Endothelial cell of umbilical vein (primary cell): ENCODE data around the gene NUDT14. TPM values are rescaled to one million over a fixed set of nuclear protein-coding genes. Genes with fewer than 3 reads are reported as not detected.

Experiments used
- BruUV-seq: library from RNA; stranded (reverse); fragments of 400-500 nt; replicated peaks from 2 replicates; lab custom pipeline; 2021; lab: Mats Ljungman, UMichigan
- CTCF ChIA-PET: fragments of 300-600, 350-600 bp; sonication (Branson Sonifier 250); formaldehyde crosslinking; loops from one replicate; lab custom pipeline; 2021; ENCODE audit warnings: antibody characterized with exemption, inconsistent platforms; lab: Charles Lee
- POLR2A ChIA-PET: fragments of 300-600, 350-600 bp; sonication (Branson Sonifier 250); formaldehyde crosslinking; loops from one replicate; lab custom pipeline; 2021; ENCODE audit warnings: antibody characterized with exemption, inconsistent platforms; lab: Charles Lee
- DNase-seq: peaks from one replicate; pipeline ENCODE4 v3.0.0-alpha.2; 2011; ENCODE audit warnings: low read depth, low spot score
- FAIRE-seq: peaks from 2 replicates; lab custom pipeline; 2011; peaks lifted over from hg19 to GRCh38; lab: Jason Lieb, UNC
- H2AFZ ChIP-seq: 2 replicates; pipeline ENCODE4 v1.6.0; 2012; ENCODE audit warnings: low read depth, low read length, control low read depth, inconsistent platforms
- H3K27ac ChIP-seq: 2 replicates; pipeline ENCODE4 v1.5.1; 2011; ENCODE audit warnings: low read depth, mild to moderate bottlenecking, control low read depth, low read length, moderate library complexity; ENCODE audit not compliant: insufficient read depth
- H3K27me3 ChIP-seq, 2 experiments: 2 replicates each; pipeline versions ENCODE4 v1.6.0 to v1.6.1; 2011; ENCODE audit warnings: low read length in 2 of 2, mixed read lengths in 1 of 2; ENCODE audit not compliant: control insufficient read depth in 2 of 2, insufficient read depth in 2 of 2
- H3K36me3 ChIP-seq, 2 experiments: 2 replicates in 1 of 2; 3 replicates in 1 of 2; pipeline ENCODE4 v1.5.1; 2011; ENCODE audit warnings: low read length in 2 of 2, mild to moderate bottlenecking in 1 of 2, moderate library complexity in 1 of 2; ENCODE audit not compliant: control insufficient read depth in 2 of 2, insufficient read depth in 2 of 2; ENCODE audit errors: extremely low read depth in 1 of 2
- H3K4me1 ChIP-seq: 3 replicates; pipeline ENCODE4 v1.5.1; 2011; ENCODE audit warnings: mild to moderate bottlenecking, low read length; ENCODE audit not compliant: control insufficient read depth, insufficient read depth; ENCODE audit errors: extremely low read depth
- H3K4me2 ChIP-seq: 2 replicates; pipeline ENCODE4 v1.6.1; 2011; ENCODE audit warnings: low read length, control low read depth, mixed read lengths; ENCODE audit not compliant: insufficient read depth
- H3K4me3 ChIP-seq, 3 experiments: fragments of 200-600 bp in 1 of 3; sonication (generic), shearing (Covaris generic) in 1 of 3; replicated peaks in 1 of 3; 2 replicates each; pipeline ENCODE4 v1.5.1; 2011 to 2016; ENCODE audit warnings: control low read depth in 3 of 3, low read length in 3 of 3, mild to moderate bottlenecking in 2 of 3, inconsistent platforms in 1 of 3, low read depth in 1 of 3, moderate library complexity in 1 of 3; ENCODE audit not compliant: insufficient read depth in 1 of 3
- H3K79me2 ChIP-seq: 2 replicates; pipeline ENCODE4 v1.6.0; 2012; ENCODE audit warnings: low read length, inconsistent platforms; ENCODE audit not compliant: control insufficient read depth, insufficient read depth
- H3K9ac ChIP-seq: replicated peaks from 2 replicates; pipeline ENCODE3; 2011; ENCODE audit warnings: low read length, control low read depth; ENCODE audit not compliant: insufficient read depth; ENCODE audit errors: extremely low read depth
- H3K9me1 ChIP-seq: replicated peaks from 3 replicates; pipeline ENCODE4 v1.6.0; 2011; ENCODE audit warnings: mild to moderate bottlenecking, low read length; ENCODE audit not compliant: control insufficient read depth, insufficient read depth; ENCODE audit errors: extremely low read depth
- H3K9me3 ChIP-seq: replicated peaks from 2 replicates; pipeline ENCODE4 v1.5.1; 2012; ENCODE audit warnings: low read length, inconsistent platforms; ENCODE audit not compliant: control insufficient read depth, insufficient read depth
- H4K20me1 ChIP-seq: replicated peaks from 2 replicates; pipeline ENCODE3; 2011; ENCODE audit warnings: mild to moderate bottlenecking, low read length; ENCODE audit not compliant: control insufficient read depth, insufficient read depth; ENCODE audit errors: extremely low read depth
- CTCF ChIP-seq, 2 donors: IDR thresholded peaks; 1 replicate in 1 of 2; 2 replicates in 1 of 2; pipeline ENCODE4 v1.5.1; 2011; ENCODE audit warnings: low read length in 2 of 2, mild to moderate bottlenecking in 2 of 2, moderate library complexity in 2 of 2, control low read depth in 1 of 2, inconsistent platforms in 1 of 2, low read depth in 1 of 2; ENCODE audit not compliant: insufficient read depth in 1 of 2; ENCODE audit errors: extremely low read depth in 1 of 2
- EZH2 ChIP-seq: IDR thresholded peaks from 2 replicates; pipeline ENCODE4 v1.6.1; 2012; ENCODE audit warnings: borderline replicate concordance, low read depth, mild to moderate bottlenecking, moderate library complexity, low read length, inconsistent platforms; ENCODE audit not compliant: severe bottlenecking
- FOS ChIP-seq: IDR thresholded peaks from 2 replicates; pipeline ENCODE4 v1.6.1; 2011; ENCODE audit warnings: mild to moderate bottlenecking, low read length, moderate library complexity, borderline replicate concordance; ENCODE audit not compliant: insufficient read depth
- GATA2 ChIP-seq: IDR thresholded peaks from 2 replicates; pipeline ENCODE4 v1.7.0; 2011; ENCODE audit warnings: low read depth, mild to moderate bottlenecking, moderate library complexity, mixed read lengths, low read length; ENCODE audit not compliant: insufficient read length, insufficient read depth
- MAX ChIP-seq: IDR thresholded peaks from 2 replicates; pipeline ENCODE4 v1.6.1; 2011; ENCODE audit not compliant: insufficient read depth, insufficient read length
- POLR2A ChIP-seq: IDR thresholded peaks from 2 replicates; pipeline ENCODE4 v1.6.1; 2012; ENCODE audit warnings: low read depth, mild to moderate bottlenecking, control low read depth, low read length
- POLR2AphosphoS5 ChIP-seq: IDR thresholded peaks from 2 replicates; pipeline ENCODE4 v1.6.1; 2012; ENCODE audit warnings: low read depth, mild to moderate bottlenecking, control low read depth, low read length, moderate library complexity; ENCODE audit not compliant: insufficient read depth
- dilution Hi-C: fragments of 300-500 bp; cut with MboI; formaldehyde crosslinking; loops from one replicate; pipeline ENCODE4 v1.15.0; 2019; ENCODE audit warnings: low sequenced_read_pairs; ENCODE audit not compliant: extremely low pct_ligation_motif_present
- intact Hi-C: fragments of 100-400 bp; cut with micrococcal nuclease; formaldehyde crosslinking; loops from one replicate; pipeline ENCODE4 v1.10.0; 2022
- polyA plus RNA-seq, 4 experiments: library from polyadenylated mRNA; depleted of rRNA in 3 of 4; stranded (reverse) in 3 of 4; unstranded in 1 of 4; fragments of >200 nt; gene quantifications; 2 replicates each; pipeline versions ENCODE4 v1.2.1 to v1.2.3, GENCODE V29; 2011 to 2012; ENCODE audit warnings: missing spikeins in 1 of 4
- total RNA-seq: library from RNA; stranded (reverse); gene quantifications from 2 replicates; pipeline ENCODE4 v1.2.3, GENCODE V29; 2021

The NUDT14 gene
- total and polyA plus RNA-seq, 2 donors (not counting 3 experiments of a cell fraction or from before 2014, with no cell fraction given): 97.7 to 103 TPM

- no peak overlapping the region for H3K4me3 ChIP-seq
- no TSS peak for BruUV-seq
- H3K9me1 ChIP-seq: no peaks in the 10 kb centered on the region
- peaks cover 6% of the 10 kb centered on the region for H3K4me1 ChIP-seq
- no peaks in the 10 kb centered on the region for H3K36me3 ChIP-seq
- CTCF ChIA-PET: interaction anchor here (0.9 to 1.7 kb wide), 3 partner anchors 11 to 95 kb away, joined by 3 to 6 read pairs (median 5); no protein-coding TSS in a partner anchor
- peaks cover 2% of the 10 kb centered on the region for H3K9me3 ChIP-seq
- POLR2A ChIA-PET: no interaction called here
- H3K27ac ChIP-seq: no peak overlapping the region
- no peak for FAIRE-seq
- H3K9ac ChIP-seq: no peak overlapping the region
- dilution Hi-C loops (no loop called here), intact Hi-C loops (no loop called here)
- DNase-seq: no peak
- no peaks in the 10 kb centered on the region for H3K79me2 ChIP-seq
- no peak overlapping the region for H2AFZ ChIP-seq
- TF ChIP-seq GATA2 (no peak), POLR2A (no peak), FOS (no peak), CTCF (IDR thresholded peaks at IDR 0.05; ENCODE audit: extremely low read depth in 1 of 2, insufficient read depth in 1 of 2, low read depth in 1 of 2, low read length in 2 of 2) (no peak), POLR2AphosphoS5 (no peak), EZH2 (no peak), MAX (no peak)
- no peaks in the 10 kb centered on the region for H4K20me1 ChIP-seq
- H3K4me2 ChIP-seq: no peak overlapping the region
- no peaks in the 10 kb centered on the region for H3K27me3 ChIP-seq
These were observed 3.3 kb upstream of the NUDT14 start for GRCh38 chr14:105184461-105184860.
